Activated CD4-positive, alpha-beta T cell treated with anti-CD3 and anti-CD28 coated beads for 36 hours (primary cell): Measurements from ENCODE around the gene ATG13. TPM values are rescaled to one million over a fixed set of nuclear protein-coding genes. Genes with fewer than 3 reads are reported as not detected.

Experiments
- ATAC-seq: fragments of 200-7000 bp; cut with Tn5 transposase; one replicate; pipeline ENCODE4 v1.10.0; 2021; ENCODE audit warnings: mild to moderate bottlenecking, moderate library complexity
- CTCF ChIA-PET: fragments of 350-600 bp; sonication (Branson Sonifier 250); formaldehyde crosslinking; loops from one replicate; lab custom pipeline; 2021; ENCODE audit warnings: antibody characterized with exemption; lab: Charles Lee
- POLR2A ChIA-PET: fragments of 350-600 bp; sonication (Branson Sonifier 250); formaldehyde crosslinking; loops from one replicate; lab custom pipeline; 2021; ENCODE audit warnings: antibody characterized with exemption, inconsistent platforms; lab: Charles Lee
- DNase-seq: peaks from one replicate; pipeline ENCODE4 v3.0.0-alpha.2; 2020
- H3K27ac Mint-ChIP-seq: one replicate; pipeline ENCODE4 v1.8.0; 2021; ENCODE audit warnings: mixed read lengths
- H3K27me3 Mint-ChIP-seq: one replicate; pipeline ENCODE4 v1.8.0; 2021; ENCODE audit warnings: mixed read lengths
- H3K36me3 Mint-ChIP-seq: one replicate; pipeline ENCODE4 v1.8.0; 2021; ENCODE audit warnings: low read depth, mixed read lengths
- H3K4me1 Mint-ChIP-seq: one replicate; pipeline ENCODE4 v1.8.0; 2021; ENCODE audit warnings: mixed read lengths
- H3K4me3 Mint-ChIP-seq: one replicate; pipeline ENCODE4 v1.8.0; 2021; ENCODE audit warnings: mild to moderate bottlenecking, moderate library complexity, mixed read lengths
- H3K9me3 Mint-ChIP-seq: one replicate; pipeline ENCODE4 v1.8.0; 2021; ENCODE audit warnings: low read depth, mixed read lengths
- intact Hi-C, 2 experiments: fragments of 100-400 bp; cut with DNase I in 1 of 2; cut with micrococcal nuclease in 1 of 2; formaldehyde crosslinking; loops; one replicate each; pipeline versions ENCODE4 v1.14.2 to v1.15.1; 2022 to 2024; cut with DNase I, micrococcal nuclease
- total RNA-seq, 2 experiments: library from RNA; stranded (reverse); gene quantifications; one replicate each; pipeline ENCODE4 v1.2.3, GENCODE V29; 2021

ATG13 gene
- total RNA-seq, 2 experiments from 2014 or later: 39.4 to 56.4 TPM

- H3K27me3 Mint-ChIP-seq: no peaks in the 10 kb centered on the region
- H3K4me1 Mint-ChIP-seq: no peaks in the 10 kb centered on the region
- ChIA-PET POLR2A (no interaction called here), CTCF (interaction anchor here (0.6 to 1.0 kb wide), 2 partner anchors 10 to 79 kb away, joined by 5 read pairs; no protein-coding TSS in a partner anchor)
- DNase-seq: no peak
- intact Hi-C loops: no loop called here
- H3K9me3 Mint-ChIP-seq: no peaks in the 10 kb centered on the region
- no peak overlapping the region for H3K27ac Mint-ChIP-seq
- H3K4me3 Mint-ChIP-seq: no peak overlapping the region
- H3K36me3 Mint-ChIP-seq: peaks cover 30% of the 10 kb centered on the region
- no peak for ATAC-seq
Measured at GRCh38 chr11:46684367-46684766, 67.0 kb downstream of the ATG13 start.

- Mint-ChIP-seq H3K36me3 (peaks cover 29% of the 10 kb centered on the region), H3K27ac (peak overlapping the region; percentile 42), H3K9me3 (no peaks in the 10 kb centered on the region), H3K4me3 (no peak overlapping the region), H3K4me1 (no peaks in the 10 kb centered on the region), H3K27me3 (no peaks in the 10 kb centered on the region)
- ATAC-seq: no peak
- intact Hi-C loops: no loop called here
- ChIA-PET POLR2A (no interaction called here), CTCF (interaction anchor here (0.9 kb wide), 1 partner anchor 16 kb away, joined by 4 read pairs; no protein-coding TSS in a partner anchor)
- no peak for DNase-seq
Measured at GRCh38 chr11:46686886-46687795, 69.8 kb downstream of the ATG13 start.

GRCh38 chr11:46690702-46691101, 73.3 kb downstream of the ATG13 start:
- intact Hi-C loops: no loop called here
- Mint-ChIP-seq H3K27me3 (no peaks in the 10 kb centered on the region), H3K4me1 (no peaks in the 10 kb centered on the region), H3K9me3 (no peaks in the 10 kb centered on the region), H3K4me3 (no peak overlapping the region), H3K27ac (peak overlapping the region; percentile 5), H3K36me3 (peaks cover 40% of the 10 kb centered on the region)
- ChIA-PET CTCF (no interaction called here), POLR2A (interaction anchor here (0.6 kb wide), 1 partner anchor 1635 kb away, joined by 6 read pairs; no protein-coding TSS in a partner anchor)
- DNase-seq (no peak), ATAC-seq (no peak)

GRCh38 chr11:46692450-46692849, 75.1 kb downstream of the ATG13 start:
- Mint-ChIP-seq H3K27ac (no peak overlapping the region), H3K9me3 (no peaks in the 10 kb centered on the region), H3K27me3 (no peaks in the 10 kb centered on the region), H3K4me1 (peaks cover 1% of the 10 kb centered on the region), H3K4me3 (no peak overlapping the region), H3K36me3 (peaks cover 33% of the 10 kb centered on the region)
- DNase-seq: no peak
- POLR2A ChIA-PET: interaction anchor here (0.7 kb wide), 1 partner anchor 968 kb away, joined by 12 read pairs; no protein-coding TSS in a partner anchor
- CTCF ChIA-PET: no interaction called here
- ATAC-seq: no peak
- intact Hi-C loops: no loop called here

GRCh38 chr11:46693597-46694012, 76.3 kb downstream of the ATG13 start:
- ChIA-PET CTCF (no interaction called here), POLR2A (no interaction called here)
- no peak for ATAC-seq
- H3K27me3 Mint-ChIP-seq: no peaks in the 10 kb centered on the region
- peaks cover 13% of the 10 kb centered on the region for H3K4me1 Mint-ChIP-seq
- peaks cover 26% of the 10 kb centered on the region for H3K36me3 Mint-ChIP-seq
- no peak overlapping the region for H3K27ac Mint-ChIP-seq
- intact Hi-C loops: no loop called here
- DNase-seq: no peak
- H3K4me3 Mint-ChIP-seq: no peak overlapping the region
- H3K9me3 Mint-ChIP-seq: no peaks in the 10 kb centered on the region

GRCh38 chr11:46694072-46694471, 76.7 kb downstream of the ATG13 start:
- intact Hi-C loops: no loop called here
- Mint-ChIP-seq H3K4me1 (peaks cover 17% of the 10 kb centered on the region), H3K36me3 (peaks cover 24% of the 10 kb centered on the region), H3K27me3 (no peaks in the 10 kb centered on the region), H3K9me3 (no peaks in the 10 kb centered on the region), H3K27ac (no peak overlapping the region), H3K4me3 (no peak overlapping the region)
- no peak for DNase-seq
- no peak for ATAC-seq
- CTCF ChIA-PET: interaction anchor here (1.0 kb wide), 1 partner anchor 76 kb away, joined by 3 read pairs; no protein-coding TSS in a partner anchor
- POLR2A ChIA-PET: no interaction called here

- no peaks in the 10 kb centered on the region for H3K27me3 Mint-ChIP-seq
- H3K4me3 Mint-ChIP-seq: no peak overlapping the region
- H3K27ac Mint-ChIP-seq: no peak overlapping the region
- H3K9me3 Mint-ChIP-seq: no peaks in the 10 kb centered on the region
- ChIA-PET POLR2A (interaction anchor here (0.6 kb wide), 1 partner anchor 40 kb away, joined by 3 read pairs; no protein-coding TSS in a partner anchor), CTCF (interaction anchor here (1.0 kb wide), 1 partner anchor 75 kb away, joined by 3 read pairs; no protein-coding TSS in a partner anchor)
- ATAC-seq (no peak), DNase-seq (no peak)
- intact Hi-C loops: no loop called here
- peaks cover 20% of the 10 kb centered on the region for H3K4me1 Mint-ChIP-seq
- H3K36me3 Mint-ChIP-seq: peaks cover 24% of the 10 kb centered on the region
Measured at GRCh38 chr11:46694607-46695006, 77.3 kb downstream of the ATG13 start.

GRCh38 chr11:46695345-46696211, 78.2 kb downstream of the ATG13 start:
- no peak for DNase-seq
- Mint-ChIP-seq H3K4me3 (no peak overlapping the region), H3K4me1 (peaks cover 21% of the 10 kb centered on the region), H3K27me3 (no peaks in the 10 kb centered on the region), H3K36me3 (peaks cover 21% of the 10 kb centered on the region), H3K9me3 (no peaks in the 10 kb centered on the region), H3K27ac (no peak overlapping the region)
- intact Hi-C loops: no loop called here
- no peak for ATAC-seq
- ChIA-PET POLR2A (interaction anchor here (0.6 kb wide), 2 partner anchors 68 to 528 kb away, joined by 4 to 6 read pairs; no protein-coding TSS in a partner anchor), CTCF (interaction anchor here (0.7 kb wide), 1 partner anchor 32 kb away, joined by 3 read pairs; no protein-coding TSS in a partner anchor)

- DNase-seq (no peak), ATAC-seq (no peak)
- ChIA-PET POLR2A (interaction anchor here (0.6 kb wide), 1 partner anchor 69 kb away, joined by 4 read pairs; no protein-coding TSS in a partner anchor), CTCF (interaction anchor here (0.7 kb wide), 1 partner anchor 33 kb away, joined by 3 read pairs; no protein-coding TSS in a partner anchor)
- Mint-ChIP-seq H3K36me3 (peaks cover 20% of the 10 kb centered on the region), H3K4me3 (no peak overlapping the region), H3K27ac (no peak overlapping the region), H3K27me3 (no peaks in the 10 kb centered on the region), H3K4me1 (peaks cover 21% of the 10 kb centered on the region), H3K9me3 (no peaks in the 10 kb centered on the region)
- intact Hi-C loops: no loop called here
Measured at GRCh38 chr11:46696212-46696558, 78.8 kb downstream of the ATG13 start.

- ATAC-seq (no peak), DNase-seq (no peak)
- Mint-ChIP-seq H3K4me1 (peaks cover 30% of the 10 kb centered on the region), H3K9me3 (no peaks in the 10 kb centered on the region), H3K4me3 (no peak overlapping the region), H3K27me3 (no peaks in the 10 kb centered on the region), H3K27ac (peak overlapping the region; percentile 74), H3K36me3 (peaks cover 24% of the 10 kb centered on the region)
- intact Hi-C loops: no loop called here
- ChIA-PET POLR2A (no interaction called here), CTCF (interaction anchor here (0.7 kb wide), 1 partner anchor 16 kb away, joined by 3 read pairs; no protein-coding TSS in a partner anchor)
Measured at GRCh38 chr11:46697303-46697702, 80.0 kb downstream of the ATG13 start.

- intact Hi-C loops: no loop called here
- ATAC-seq (no peak), DNase-seq (no peak)
- Mint-ChIP-seq H3K27me3 (no peaks in the 10 kb centered on the region), H3K4me1 (peaks cover 34% of the 10 kb centered on the region), H3K4me3 (no peak overlapping the region), H3K27ac (peak overlapping the region; percentile 74), H3K36me3 (peaks cover 28% of the 10 kb centered on the region), H3K9me3 (no peaks in the 10 kb centered on the region)
- CTCF ChIA-PET: interaction anchor here (0.7 kb wide), 1 partner anchor 16 kb away, joined by 3 read pairs; no protein-coding TSS in a partner anchor
- POLR2A ChIA-PET: interaction anchor here (0.6 kb wide), 1 partner anchor 219 kb away, joined by 9 read pairs; no protein-coding TSS in a partner anchor
Measured at GRCh38 chr11:46697723-46698122, 80.4 kb downstream of the ATG13 start.
